ENCODE results near the gene NPM1.

Gene NPM1

DNA sequence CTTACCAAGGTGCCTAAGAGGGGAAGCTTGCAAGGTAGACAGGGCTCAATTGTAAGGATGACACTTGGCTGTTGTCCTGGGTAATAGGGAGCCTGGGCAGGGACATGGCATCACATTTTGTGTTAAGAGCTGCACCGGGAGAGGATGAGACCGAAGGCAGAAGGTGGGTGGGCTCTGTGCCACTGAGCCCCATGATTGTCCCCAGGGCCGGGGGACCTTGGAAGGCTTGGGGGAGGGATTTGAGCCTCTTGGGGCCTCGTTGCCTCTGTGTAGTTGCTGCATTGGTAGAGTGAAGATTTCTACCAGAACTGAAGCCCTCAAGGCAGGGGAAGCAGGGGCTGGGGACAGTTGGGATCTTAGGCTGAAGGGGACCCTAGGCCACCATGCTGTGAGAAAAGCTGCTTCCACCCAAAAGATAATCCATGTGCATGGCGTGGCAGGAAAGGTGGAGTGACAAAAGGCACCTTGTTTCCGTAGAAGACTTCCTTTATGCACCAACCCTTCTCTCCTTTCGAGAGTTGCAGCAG is 43.7 kb downstream of the NPM1 start:
- no peak for FAIRE-seq

DNA sequence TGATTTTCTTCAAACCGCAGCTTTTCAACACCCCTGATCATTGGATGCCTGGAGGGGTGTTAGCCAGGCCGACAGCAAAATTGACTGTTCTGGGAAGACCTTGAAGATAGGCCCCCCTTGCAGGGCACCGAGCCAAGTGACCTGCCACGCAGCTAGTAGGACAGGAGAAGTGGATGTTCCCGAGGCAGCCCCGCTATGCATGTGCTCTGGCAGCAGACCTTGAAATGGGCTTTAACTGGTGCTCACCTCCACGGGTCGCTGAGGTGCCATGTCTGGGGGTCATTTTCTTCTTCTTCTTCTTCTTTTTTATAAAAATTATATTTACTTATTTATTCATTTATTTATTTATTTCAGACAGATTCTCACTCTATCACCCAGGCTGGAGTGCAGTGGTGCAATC is 44.4 kb downstream of the NPM1 start:
- FAIRE-seq, result no peak

DNA sequence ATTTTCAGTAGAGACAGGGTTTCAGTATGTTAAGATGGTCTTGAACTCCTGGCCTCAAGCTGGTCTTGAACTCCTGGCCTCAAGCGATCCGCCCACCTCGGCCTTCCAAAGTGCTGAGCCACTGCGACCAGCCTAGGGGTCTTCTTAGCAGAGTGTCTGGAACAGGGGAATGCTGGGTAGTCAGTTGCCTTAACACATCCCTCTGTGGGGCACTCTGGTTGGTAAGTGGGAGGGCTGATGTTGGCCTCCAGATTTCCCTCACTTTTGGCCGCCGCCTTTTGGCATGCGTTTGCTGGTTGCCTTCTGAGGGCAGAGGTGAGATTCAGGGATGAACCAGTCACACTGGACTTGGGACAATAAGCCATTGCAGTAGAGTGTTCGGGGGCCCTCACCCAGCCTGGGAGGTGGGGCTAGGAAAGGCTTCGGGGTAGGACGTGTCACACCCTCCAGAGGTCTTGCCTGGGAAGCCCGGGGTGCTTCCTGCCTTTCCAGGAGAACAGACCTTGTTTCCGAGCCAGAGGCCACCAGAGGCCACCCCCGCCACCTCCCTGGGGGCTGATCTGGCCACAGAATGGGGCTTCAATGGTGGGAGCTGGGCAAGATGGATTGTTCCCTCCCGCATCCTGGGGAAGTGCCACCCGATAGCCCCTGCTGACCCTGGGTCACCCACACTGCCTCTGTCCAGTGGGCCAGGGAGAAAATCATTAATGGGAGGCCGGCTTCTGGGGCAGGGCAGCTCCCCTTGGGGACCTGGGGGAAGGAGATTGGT is 45.1 kb downstream of the NPM1 start:
- no peak for FAIRE-seq

GRCh38 chr5:171433352-171433698 is 45.7 kb downstream of the NPM1 start:
- no peak for FAIRE-seq

DNA sequence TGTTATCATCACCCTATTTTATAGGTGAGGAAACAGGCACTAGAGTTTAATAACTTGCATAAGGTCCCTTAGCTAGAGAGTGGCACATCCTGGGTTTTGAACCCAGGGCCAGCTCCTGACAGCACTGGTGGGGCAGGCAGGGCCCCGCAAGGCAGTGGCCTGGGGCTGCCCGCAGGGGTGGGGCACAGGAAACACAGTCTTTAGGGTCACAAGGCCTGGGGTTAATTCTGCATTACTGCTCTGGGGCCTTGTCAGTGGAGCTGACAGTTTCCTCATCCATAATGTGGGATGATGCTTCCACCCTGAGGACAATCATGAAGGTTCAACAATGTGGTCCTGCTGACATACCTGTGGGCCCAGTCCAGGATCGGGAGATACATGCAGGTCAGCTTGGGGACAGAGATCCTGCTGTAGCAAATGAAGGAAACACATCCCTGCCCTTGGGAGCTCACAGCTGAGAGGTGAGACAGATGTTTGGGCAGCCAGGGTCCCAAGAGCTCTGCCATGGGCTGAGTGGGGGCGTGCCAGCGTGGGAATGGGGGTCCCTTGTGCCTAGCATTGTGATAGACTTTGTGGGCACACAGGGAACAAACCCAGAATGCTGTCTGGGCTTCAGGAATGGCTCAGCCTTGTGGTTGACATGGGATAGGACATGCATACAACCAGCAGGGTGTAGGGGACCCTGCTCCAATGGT is 46.5 kb downstream of the NPM1 start:
- no peak for FAIRE-seq

DNA sequence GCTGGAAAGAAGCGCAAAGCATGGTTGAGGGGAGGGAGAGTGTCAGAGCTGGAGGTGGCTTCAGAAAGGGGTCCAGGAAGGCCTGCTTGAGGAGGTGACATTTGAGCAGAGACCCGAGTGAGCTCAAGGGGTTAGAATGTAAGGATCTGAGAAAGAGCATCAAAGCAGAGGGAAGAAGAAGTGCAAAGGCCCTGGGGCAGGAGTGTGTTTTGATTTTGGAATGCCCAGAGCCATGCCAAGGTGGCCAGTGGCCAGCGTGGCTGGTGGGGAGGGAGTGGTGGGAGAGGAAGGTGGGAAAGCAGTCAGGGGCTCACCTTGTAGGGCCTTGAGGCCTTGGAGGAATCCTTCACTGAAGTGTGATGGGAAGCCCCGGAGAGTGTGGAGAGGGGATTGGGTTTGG is 47.2 kb downstream of the NPM1 start:
- FAIRE-seq, result no peak

DNA sequence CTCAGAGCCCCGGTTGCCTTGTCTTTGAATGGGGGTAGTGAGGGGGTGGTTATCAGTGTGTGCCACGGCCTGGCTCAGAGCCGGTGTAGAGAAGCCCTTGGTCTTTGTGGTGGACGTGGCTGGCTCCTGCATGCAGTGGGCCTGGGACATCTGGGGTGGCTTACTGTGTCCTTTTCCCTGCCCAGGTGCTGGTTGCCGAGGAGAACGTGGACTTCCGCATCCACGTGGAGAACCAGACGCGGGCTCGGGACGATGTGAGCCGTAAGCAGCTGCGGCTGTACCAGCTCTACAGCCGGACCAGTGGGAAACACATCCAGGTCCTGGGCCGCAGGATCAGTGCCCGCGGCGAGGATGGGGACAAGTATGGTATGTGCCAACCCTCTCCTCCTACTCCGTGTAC is 48.3 kb downstream of the NPM1 start:
- FAIRE-seq, result no peak

- FAIRE-seq, result no peak
These were observed 49.2 kb downstream of the NPM1 start for GRCh38 chr5:171436804-171437285.

- no peak for FAIRE-seq
These were observed 49.7 kb downstream of the NPM1 start for GRCh38 chr5:171437286-171437821.

DNA sequence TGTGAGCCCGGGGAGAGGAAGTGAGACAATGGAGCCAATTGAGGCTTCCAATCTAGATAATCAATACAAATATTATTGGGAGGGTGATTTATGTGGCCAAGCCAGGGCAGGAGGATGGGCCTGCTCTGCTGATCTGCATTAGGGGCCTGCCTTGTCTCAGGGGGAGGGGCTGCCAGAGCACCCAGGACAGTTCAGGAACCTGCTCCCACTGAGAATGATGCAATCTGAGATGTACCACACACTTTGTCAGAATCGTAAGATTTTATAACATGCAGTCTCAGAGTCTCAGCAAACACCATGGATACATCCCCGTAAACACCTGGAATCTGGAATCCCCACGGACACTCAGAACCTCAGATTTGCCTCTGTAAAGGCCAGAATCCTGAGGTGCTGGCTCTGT is 51.1 kb downstream of the NPM1 start:
- FAIRE-seq, result no peak

GRCh38 chr5:171441246-171441791 is 53.7 kb downstream of the NPM1 start:
- FAIRE-seq, result no peak

GRCh38 chr5:171442287-171443042 is 54.8 kb downstream of the NPM1 start:
- no peak for FAIRE-seq

GRCh38 chr5:171444582-171444981 is 56.9 kb downstream of the NPM1 start:
- no peak for FAIRE-seq

DNA sequence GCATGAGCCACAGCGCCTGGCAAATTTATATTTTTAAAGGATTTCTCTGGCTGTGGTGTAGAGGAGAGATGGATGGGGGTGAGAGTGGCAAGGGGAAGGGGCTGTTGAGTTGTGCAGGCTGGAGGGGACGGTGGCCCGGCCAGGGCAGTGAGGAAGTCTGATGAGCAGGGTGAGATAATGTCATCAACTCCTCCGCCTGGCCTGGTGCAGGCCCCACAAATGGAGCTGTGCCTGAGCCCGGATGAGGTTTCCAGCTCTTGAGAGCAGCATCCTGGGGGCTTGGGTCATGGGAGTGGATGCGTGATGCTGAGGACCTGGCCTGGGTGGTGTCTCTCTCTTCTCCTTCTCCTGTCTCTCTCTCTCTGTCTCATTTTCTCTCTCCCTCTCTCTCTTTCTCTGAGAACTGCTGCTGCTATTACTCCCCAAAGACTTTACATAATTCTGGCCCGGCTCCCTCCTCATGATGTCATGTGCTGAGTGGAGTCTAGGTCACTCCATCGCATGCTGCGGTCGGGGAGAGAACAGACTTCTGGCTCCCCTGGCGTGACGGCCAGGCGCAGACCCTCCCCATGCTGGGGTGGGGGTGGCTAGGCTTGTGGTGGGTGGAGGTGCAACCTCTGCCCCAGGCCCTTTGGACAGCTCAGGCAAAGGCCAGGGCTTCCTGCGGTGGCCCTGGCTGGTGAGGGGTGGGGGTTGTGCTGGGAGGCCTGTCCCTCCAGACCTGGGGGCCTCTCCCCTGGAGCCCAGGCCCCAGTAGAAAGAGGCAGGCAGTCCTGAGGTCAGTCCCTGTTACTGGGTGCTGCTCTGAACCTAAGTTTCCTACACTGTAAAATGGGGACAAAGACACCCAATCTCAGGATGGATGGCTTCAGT is 58.2 kb downstream of the NPM1 start:
- FAIRE-seq, result no peak

GRCh38 chr5:171447226-171447625 is 59.6 kb downstream of the NPM1 start:
- no peak for FAIRE-seq

DNA sequence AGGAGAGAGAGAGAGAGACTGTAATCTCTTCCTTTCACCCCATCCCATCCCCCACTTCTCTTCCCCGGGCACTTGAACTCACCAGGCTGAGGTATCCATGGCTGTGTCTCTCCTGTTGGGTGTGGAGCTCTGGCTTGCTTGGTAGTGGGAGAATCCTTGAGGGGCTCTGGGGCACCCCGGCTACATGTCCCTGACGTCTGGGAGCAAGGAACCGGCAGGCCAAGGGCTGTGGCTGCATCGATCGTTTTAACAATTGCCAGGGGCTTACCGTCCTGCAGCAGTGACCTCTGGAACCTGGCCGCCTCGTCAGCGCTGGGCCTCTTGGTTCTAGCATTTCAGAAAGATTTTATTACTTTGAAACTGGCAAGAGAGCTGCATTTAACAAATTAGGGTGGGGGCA is 61.8 kb downstream of the NPM1 start:
- no peak for FAIRE-seq

GRCh38 chr5:171450423-171451331 is 63.0 kb downstream of the NPM1 start:
- FAIRE-seq, result no peak

DNA sequence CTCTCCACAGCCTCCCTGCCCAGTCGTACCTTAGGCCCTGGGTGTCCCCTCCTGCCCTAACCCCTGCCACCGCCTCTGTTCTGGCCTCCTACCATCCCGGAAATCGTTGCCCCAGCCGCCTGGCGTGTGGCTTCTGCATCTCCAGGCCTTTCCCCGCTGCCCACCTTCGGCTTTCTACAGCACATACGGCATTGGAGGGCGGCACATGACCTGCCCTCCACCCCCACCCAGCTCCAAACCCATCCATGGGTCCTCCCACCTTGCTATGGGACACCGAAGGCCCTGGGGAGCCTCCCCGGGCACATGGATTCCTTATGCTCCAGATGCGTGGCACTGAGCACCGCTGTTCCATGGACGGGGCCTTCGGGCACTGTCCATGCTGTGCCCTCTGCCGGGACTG is 63.8 kb downstream of the NPM1 start:
- FAIRE-seq, result no peak

GRCh38 chr5:171453056-171453725 is 65.5 kb downstream of the NPM1 start:
- no peak for FAIRE-seq

DNA sequence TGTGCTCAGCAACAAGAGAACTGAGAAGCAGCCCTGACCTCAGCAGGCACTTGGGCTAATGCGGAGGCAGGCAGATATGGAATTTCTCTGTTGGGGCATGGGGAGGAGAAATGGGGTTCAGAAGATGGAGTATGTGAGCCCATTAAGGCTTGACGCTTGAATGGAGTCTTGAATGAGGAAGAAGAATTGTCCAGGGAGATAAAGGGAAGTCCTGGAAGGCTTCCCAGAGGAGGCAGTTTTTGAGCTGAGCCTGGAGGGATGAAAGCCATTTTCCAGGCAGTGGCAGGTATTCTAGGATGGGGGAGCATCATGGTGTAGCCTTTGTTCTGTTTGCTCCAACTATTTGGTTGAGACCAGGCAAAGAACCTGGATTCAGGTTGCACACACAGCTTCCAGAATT is 66.3 kb downstream of the NPM1 start:
- no peak for FAIRE-seq

All from TTC549 (cell line).